Ovary (tissue), 3 donors: ENCODE measurements around the gene SLC2A1.

Experiments
- POLR2A ChIP-seq: fragments of 450-650 bp; IDR thresholded peaks from one replicate; pipeline ENCODE4 v1.6.1; 2017; ENCODE audit warnings: antibody characterized with exemption, mild to moderate bottlenecking, moderate library complexity
- TF ChIP-seq, protein P1 (sequence below), 3 donors: fragments of 450-650 bp in 2 of 3; fragments of 200-600 bp in 1 of 3; IDR thresholded peaks; one replicate each; pipeline versions ENCODE4 v1.5.1 to v1.8.0; 2016 to 2022; ENCODE audit warnings: antibody characterized with exemption in 3 of 3, mild to moderate bottlenecking in 1 of 3
- donor health status: DM: no; HTN: no; CAD: no.

DNA sequence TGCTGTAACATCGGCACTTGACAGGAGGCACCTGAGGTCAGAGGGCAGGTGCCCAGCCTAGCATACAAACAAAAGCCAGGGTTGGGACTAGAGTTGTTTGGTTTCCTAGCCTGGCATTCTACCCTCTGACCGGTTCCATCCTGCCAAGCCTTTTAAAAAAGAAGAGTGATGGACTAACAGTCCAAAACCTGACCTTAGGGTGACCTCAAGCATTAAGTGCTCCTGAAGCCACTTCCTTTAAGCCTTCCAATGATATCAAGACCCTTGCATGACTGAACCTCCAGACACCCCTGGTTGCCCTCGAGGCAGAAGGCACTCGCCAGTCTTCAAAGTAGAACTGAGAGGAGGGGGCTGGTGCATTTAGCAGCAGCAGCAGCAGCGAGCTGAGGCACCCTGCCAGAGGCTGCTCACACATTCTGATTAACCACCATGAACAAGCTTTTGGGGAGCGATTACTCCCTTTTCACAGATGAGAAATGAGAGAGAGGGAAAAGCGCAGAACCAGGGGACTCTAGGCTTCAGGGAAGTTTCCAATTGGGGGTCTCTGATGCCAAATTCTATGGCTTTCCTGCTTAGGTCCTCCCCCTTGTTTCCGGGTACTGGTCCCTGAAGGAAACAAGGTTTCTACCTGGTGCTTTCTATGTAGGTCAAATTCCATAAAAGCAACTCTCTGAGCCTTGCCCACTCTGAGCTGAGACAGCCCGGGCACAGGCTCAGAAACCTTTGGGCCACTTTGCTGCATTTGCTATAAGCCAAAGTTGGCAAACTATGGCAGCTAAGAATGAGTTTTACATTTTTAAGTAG lies 9.2 kb downstream of the SLC2A1 start:
- TF ChIP-seq, protein P1, sequence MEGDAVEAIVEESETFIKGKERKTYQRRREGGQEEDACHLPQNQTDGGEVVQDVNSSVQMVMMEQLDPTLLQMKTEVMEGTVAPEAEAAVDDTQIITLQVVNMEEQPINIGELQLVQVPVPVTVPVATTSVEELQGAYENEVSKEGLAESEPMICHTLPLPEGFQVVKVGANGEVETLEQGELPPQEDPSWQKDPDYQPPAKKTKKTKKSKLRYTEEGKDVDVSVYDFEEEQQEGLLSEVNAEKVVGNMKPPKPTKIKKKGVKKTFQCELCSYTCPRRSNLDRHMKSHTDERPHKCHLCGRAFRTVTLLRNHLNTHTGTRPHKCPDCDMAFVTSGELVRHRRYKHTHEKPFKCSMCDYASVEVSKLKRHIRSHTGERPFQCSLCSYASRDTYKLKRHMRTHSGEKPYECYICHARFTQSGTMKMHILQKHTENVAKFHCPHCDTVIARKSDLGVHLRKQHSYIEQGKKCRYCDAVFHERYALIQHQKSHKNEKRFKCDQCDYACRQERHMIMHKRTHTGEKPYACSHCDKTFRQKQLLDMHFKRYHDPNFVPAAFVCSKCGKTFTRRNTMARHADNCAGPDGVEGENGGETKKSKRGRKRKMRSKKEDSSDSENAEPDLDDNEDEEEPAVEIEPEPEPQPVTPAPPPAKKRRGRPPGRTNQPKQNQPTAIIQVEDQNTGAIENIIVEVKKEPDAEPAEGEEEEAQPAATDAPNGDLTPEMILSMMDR (IDR thresholded peaks at IDR 0.05) = no peak
- no peak for TF ChIP-seq POLR2A
